ENCODE results near the gene DDIT4. TPM values are rescaled to one million over a fixed set of nuclear protein-coding genes. Genes with fewer than 3 reads are reported as not detected.

Gene DDIT4
- total and polyA plus RNA-seq, 9 of the 15 experiments (the other 6 are each of a cell fraction or from before 2014, with no cell fraction given): 8.2 to 675 (median 159) TPM

DNA sequence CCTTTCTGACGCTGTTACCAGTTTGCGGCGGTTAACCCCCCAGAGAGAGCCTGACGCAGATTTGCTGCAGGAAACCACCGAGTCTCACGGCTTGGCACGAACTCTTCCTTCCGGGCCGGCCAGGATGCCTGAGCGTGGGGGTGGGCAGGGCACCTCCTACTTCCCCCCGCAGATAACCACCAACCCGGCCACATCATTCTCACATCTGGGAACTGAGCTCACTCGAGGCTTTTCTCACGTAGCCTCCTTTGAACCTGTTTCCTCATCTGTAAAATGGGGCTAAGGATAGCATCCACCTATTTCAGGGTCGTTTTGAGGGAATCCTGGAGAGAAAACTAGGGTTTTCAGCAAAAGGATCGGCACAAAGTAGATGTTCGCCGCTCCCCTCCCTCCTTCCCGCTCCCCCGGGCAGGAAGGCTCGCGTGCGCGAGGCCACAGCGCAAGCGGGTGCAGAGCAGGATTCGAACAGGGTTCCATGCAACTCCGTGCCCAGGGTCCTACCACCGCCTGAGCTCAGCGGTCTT, 23.6 kb downstream of the DDIT4 start (continued):
- peak; percentile 80 for TF ChIP-seq MTA1 (IDR thresholded peaks at IDR 0.05; ENCODE audit: borderline replicate concordance)
- TF ChIP-seq KLF13 (tag; IDR thresholded peaks at IDR 0.05; ENCODE audit: borderline replicate concordance, low read depth): peak; percentile 15; the same call in 1 of the 2 replicates
- TF ChIP-seq, protein P1, sequence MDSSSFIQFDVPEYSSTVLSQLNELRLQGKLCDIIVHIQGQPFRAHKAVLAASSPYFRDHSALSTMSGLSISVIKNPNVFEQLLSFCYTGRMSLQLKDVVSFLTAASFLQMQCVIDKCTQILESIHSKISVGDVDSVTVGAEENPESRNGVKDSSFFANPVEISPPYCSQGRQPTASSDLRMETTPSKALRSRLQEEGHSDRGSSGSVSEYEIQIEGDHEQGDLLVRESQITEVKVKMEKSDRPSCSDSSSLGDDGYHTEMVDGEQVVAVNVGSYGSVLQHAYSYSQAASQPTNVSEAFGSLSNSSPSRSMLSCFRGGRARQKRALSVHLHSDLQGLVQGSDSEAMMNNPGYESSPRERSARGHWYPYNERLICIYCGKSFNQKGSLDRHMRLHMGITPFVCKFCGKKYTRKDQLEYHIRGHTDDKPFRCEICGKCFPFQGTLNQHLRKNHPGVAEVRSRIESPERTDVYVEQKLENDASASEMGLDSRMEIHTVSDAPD (CRISPR knock-in tag; IDR thresholded peaks at IDR 0.05): peak; percentile 4; the same call in 1 of the 2 replicates
- TF ChIP-seq ZNF347 (CRISPR knock-in tag; IDR thresholded peaks at IDR 0.05; ENCODE audit: low read depth): no peak
- 0 out of 2 replicates have a peak, but pooled peaks have one; percentile 44 for TF ChIP-seq KLF10 (CRISPR knock-in tag; IDR thresholded peaks at IDR 0.05)
- TF ChIP-seq KLF16 (IDR thresholded peaks at IDR 0.05): peak; percentile 68
- TF ChIP-seq ARHGAP35 (IDR thresholded peaks at IDR 0.05; ENCODE audit: partially characterized antibody): peak; percentile 42
- 0 out of 2 replicates have a peak, but pooled peaks have one; percentile 41 for TF ChIP-seq RFX7 (CRISPR knock-in tag; IDR thresholded peaks at IDR 0.05)
- TF ChIP-seq ATF7 (IDR thresholded peaks at IDR 0.05): no peak; the same call in none of the 2 replicates
- TF ChIP-seq TCF7 (IDR thresholded peaks at IDR 0.05; ENCODE audit: borderline replicate concordance): peak; percentile 58; the same call in 1 of the 2 replicates
- TF ChIP-seq, protein P2, sequence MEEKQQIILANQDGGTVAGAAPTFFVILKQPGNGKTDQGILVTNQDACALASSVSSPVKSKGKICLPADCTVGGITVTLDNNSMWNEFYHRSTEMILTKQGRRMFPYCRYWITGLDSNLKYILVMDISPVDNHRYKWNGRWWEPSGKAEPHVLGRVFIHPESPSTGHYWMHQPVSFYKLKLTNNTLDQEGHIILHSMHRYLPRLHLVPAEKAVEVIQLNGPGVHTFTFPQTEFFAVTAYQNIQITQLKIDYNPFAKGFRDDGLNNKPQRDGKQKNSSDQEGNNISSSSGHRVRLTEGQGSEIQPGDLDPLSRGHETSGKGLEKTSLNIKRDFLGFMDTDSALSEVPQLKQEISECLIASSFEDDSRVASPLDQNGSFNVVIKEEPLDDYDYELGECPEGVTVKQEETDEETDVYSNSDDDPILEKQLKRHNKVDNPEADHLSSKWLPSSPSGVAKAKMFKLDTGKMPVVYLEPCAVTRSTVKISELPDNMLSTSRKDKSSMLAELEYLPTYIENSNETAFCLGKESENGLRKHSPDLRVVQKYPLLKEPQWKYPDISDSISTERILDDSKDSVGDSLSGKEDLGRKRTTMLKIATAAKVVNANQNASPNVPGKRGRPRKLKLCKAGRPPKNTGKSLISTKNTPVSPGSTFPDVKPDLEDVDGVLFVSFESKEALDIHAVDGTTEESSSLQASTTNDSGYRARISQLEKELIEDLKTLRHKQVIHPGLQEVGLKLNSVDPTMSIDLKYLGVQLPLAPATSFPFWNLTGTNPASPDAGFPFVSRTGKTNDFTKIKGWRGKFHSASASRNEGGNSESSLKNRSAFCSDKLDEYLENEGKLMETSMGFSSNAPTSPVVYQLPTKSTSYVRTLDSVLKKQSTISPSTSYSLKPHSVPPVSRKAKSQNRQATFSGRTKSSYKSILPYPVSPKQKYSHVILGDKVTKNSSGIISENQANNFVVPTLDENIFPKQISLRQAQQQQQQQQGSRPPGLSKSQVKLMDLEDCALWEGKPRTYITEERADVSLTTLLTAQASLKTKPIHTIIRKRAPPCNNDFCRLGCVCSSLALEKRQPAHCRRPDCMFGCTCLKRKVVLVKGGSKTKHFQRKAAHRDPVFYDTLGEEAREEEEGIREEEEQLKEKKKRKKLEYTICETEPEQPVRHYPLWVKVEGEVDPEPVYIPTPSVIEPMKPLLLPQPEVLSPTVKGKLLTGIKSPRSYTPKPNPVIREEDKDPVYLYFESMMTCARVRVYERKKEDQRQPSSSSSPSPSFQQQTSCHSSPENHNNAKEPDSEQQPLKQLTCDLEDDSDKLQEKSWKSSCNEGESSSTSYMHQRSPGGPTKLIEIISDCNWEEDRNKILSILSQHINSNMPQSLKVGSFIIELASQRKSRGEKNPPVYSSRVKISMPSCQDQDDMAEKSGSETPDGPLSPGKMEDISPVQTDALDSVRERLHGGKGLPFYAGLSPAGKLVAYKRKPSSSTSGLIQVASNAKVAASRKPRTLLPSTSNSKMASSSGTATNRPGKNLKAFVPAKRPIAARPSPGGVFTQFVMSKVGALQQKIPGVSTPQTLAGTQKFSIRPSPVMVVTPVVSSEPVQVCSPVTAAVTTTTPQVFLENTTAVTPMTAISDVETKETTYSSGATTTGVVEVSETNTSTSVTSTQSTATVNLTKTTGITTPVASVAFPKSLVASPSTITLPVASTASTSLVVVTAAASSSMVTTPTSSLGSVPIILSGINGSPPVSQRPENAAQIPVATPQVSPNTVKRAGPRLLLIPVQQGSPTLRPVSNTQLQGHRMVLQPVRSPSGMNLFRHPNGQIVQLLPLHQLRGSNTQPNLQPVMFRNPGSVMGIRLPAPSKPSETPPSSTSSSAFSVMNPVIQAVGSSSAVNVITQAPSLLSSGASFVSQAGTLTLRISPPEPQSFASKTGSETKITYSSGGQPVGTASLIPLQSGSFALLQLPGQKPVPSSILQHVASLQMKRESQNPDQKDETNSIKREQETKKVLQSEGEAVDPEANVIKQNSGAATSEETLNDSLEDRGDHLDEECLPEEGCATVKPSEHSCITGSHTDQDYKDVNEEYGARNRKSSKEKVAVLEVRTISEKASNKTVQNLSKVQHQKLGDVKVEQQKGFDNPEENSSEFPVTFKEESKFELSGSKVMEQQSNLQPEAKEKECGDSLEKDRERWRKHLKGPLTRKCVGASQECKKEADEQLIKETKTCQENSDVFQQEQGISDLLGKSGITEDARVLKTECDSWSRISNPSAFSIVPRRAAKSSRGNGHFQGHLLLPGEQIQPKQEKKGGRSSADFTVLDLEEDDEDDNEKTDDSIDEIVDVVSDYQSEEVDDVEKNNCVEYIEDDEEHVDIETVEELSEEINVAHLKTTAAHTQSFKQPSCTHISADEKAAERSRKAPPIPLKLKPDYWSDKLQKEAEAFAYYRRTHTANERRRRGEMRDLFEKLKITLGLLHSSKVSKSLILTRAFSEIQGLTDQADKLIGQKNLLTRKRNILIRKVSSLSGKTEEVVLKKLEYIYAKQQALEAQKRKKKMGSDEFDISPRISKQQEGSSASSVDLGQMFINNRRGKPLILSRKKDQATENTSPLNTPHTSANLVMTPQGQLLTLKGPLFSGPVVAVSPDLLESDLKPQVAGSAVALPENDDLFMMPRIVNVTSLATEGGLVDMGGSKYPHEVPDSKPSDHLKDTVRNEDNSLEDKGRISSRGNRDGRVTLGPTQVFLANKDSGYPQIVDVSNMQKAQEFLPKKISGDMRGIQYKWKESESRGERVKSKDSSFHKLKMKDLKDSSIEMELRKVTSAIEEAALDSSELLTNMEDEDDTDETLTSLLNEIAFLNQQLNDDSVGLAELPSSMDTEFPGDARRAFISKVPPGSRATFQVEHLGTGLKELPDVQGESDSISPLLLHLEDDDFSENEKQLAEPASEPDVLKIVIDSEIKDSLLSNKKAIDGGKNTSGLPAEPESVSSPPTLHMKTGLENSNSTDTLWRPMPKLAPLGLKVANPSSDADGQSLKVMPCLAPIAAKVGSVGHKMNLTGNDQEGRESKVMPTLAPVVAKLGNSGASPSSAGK (IDR thresholded peaks at IDR 0.05): peak; percentile 79
- TF ChIP-seq, protein P3, sequence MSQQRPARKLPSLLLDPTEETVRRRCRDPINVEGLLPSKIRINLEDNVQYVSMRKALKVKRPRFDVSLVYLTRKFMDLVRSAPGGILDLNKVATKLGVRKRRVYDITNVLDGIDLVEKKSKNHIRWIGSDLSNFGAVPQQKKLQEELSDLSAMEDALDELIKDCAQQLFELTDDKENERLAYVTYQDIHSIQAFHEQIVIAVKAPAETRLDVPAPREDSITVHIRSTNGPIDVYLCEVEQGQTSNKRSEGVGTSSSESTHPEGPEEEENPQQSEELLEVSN (IDR thresholded peaks at IDR 0.05; ENCODE audit: borderline replicate concordance in 1 of 2, extremely low read depth in 1 of 2, insufficient read depth in 1 of 2, insufficient read length in 1 of 2, low read depth in 1 of 2, low read length in 1 of 2, poor library complexity in 1 of 2, severe bottlenecking in 1 of 2): peak; percentile 80 to 82
- peak; percentile 70 for TF ChIP-seq SPI1 (IDR thresholded peaks at IDR 0.05; ENCODE audit: borderline replicate concordance, low read depth, low read length)
- TF ChIP-seq OTX1 (CRISPR knock-in tag; IDR thresholded peaks at IDR 0.05): 0 out of 2 replicates have a peak, but pooled peaks have one; percentile 29
